HG03460 (cell line): ENCODE data around the gene CAMTA1.

Experiments used
- ATAC-seq: cut with Tn5 transposase; IDR thresholded peaks from one replicate; pipeline ENCODE4 v1.9.1; 2021; ENCODE audit not compliant: unreplicated experiment

CAMTA1 gene

DNA sequence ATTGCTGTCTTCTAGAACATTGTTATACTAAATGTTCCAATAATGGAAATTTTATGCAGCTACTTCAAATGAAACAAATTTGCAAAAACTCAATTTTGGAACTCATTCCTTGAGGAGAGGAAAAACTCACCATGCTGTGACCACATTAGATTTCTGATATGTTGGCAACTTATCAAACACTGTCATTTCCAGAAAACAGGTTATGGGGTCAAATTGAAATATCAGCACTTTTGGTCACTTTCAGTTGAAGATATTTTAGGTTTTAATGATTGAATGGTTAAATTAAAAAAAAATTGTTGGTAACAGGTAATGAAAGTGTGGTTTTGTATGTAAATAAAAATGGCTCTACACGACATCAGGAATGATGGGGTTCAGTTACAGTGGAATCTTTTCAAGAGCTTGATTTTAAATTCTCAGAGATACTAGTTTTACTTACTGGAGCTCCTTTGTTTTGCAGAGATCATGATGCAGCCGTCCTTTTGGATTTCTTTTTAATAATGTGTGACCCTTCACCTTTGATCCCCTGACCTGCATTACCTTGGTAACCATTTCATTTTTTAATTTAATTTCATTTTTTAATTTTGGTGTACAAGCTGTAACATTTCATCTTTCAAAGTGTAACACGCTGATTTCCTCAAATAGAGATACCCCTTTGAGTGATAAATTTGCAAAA is 86.2 kb downstream of the CAMTA1 start:
- ATAC-seq: no peak

DNA sequence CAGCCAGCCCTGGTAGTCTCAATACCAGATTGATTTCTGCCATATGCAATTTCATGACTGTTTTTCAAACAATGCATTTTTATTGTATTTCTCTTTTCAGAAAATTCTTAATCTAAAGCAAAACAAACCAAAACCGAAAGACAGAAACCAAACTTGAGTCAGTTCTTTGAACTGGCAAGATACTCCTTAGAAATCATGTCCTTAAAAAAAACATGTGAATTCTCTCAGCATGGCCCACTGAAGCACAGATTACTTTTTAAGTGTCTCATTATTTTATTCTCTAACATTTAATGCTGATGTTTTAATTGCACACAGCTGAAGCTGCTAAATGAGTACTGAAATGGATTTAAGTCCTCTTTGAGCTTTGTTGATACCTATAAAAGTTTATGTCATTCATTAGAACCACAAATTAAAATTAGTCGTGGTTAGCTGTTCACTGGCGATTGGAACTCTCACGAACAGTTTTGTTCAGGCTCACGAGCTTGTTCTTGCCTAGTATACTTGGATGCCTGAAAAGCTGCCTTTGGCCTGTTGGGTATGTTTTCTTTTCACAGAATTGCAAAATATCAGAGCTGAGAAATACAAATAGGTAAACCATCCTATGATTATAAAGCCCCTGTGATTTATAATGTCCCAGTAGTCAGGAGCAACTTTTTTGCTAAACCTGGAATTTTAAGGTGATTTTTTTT is 87.5 kb downstream of the CAMTA1 start:
- no peak for ATAC-seq

GRCh38 chr1:6873298-6874015 is 88.2 kb downstream of the CAMTA1 start:
- ATAC-seq: no peak

- no peak for ATAC-seq
These were observed 89.0 kb downstream of the CAMTA1 start for GRCh38 chr1:6874298-6874697.

DNA sequence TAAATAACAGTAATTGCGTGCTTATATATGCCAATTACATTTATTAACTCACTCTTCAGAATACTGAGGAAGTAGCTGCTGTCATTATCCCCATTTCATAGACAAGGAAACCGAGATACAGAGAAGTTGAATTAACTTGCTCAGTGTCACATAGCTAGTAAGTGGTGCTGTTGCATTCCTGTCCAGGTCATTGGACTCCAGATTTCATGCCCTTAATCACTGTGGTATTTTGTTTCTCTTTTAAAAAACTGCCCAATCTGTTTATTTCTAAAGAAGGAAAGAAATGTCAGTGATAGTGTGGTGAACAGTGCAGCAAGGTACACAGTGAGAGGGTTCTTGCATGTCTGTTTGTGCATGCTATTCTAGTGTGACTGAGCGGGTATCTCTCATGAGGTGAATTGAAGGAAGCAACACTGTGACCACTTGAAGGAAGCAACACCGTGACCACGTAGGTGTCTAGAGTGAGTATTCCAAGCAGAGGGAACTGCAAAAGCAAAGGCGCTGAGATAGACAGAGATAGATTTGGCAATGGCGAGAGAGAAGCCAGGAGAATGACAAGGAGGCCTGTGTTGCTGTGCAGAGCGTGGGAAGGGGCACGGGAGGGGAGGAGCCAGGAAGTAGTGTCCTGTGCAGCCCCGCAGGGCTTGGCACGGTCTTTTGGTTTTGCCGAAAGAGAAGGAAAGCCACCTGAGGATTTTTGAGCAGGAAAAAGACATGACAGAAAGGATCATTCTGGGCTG is 95.9 kb downstream of the CAMTA1 start:
- ATAC-seq: no peak

GRCh38 chr1:6882414-6882813 is 97.2 kb downstream of the CAMTA1 start:
- no peak for ATAC-seq

- no peak for ATAC-seq
These were observed 99.4 kb downstream of the CAMTA1 start for GRCh38 chr1:6884652-6885153.

- no peak for ATAC-seq
These were observed 100.2 kb downstream of the CAMTA1 start for GRCh38 chr1:6885426-6885825.

DNA sequence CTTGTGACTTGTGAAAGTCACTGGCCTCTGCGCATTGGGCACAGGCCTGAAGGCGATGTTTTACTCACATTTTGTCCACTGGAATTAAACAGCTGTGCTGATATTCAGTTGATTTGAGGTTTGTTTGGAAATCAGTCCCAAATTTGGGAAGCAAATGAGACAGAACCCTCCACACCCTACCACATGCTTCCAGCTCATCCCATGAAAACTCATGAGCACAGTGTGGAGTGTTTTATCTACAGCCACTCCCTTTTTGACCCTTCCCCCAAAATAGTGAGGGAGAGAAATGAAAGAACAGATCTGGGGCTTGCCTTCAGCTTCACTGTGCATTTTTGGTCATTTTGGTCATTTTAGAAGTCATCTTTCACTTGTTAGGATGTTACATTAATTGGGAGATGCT is 101.3 kb downstream of the CAMTA1 start:
- no peak for ATAC-seq

GRCh38 chr1:6888268-6888667 is 103.0 kb downstream of the CAMTA1 start:
- ATAC-seq: no peak

GRCh38 chr1:6888870-6889269 is 103.6 kb downstream of the CAMTA1 start:
- no peak for ATAC-seq

- no peak for ATAC-seq
These were observed 104.7 kb downstream of the CAMTA1 start for GRCh38 chr1:6889875-6890480.

DNA sequence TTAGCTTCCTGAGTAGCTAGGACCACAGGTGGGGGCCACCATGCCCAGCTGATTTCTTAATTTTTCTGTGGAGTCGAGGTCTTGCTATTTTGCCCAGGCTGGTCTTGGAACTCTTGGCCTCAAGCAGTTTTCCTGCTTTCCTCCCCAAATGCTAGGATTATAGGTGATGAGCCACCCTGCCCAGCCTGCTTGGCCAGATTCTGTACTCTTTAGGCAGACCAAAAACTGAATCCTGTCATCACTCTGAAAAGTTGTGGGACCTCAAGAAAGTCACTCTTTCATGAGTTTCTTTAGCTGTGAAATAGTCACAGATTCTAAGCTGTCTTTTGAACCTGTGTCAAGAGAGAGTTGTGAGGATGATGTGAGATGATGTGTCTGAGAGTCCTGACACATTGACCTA is 105.4 kb downstream of the CAMTA1 start:
- ATAC-seq: no peak

GRCh38 chr1:6891781-6892579 is 106.7 kb downstream of the CAMTA1 start:
- ATAC-seq: no peak

DNA sequence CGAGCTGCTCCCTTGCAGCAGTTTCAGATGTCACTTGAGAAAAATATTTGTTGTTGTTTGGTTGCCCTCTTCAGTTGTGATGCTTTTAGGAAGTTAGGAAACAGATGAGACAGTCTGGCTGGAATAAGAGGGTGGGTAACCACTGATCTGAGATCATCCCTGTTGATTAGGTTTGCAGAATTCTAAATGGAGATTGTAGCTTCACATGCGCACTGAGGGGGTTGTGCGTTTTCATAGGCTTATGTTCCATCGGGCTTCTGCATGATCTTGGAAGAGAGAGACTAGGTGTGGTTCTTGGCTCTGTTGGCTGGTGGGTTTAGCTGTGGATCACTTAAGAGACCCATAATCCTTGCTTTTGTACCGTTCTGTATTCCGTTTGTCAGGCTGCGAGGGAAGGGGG is 108.1 kb downstream of the CAMTA1 start:
- no peak for ATAC-seq

DNA sequence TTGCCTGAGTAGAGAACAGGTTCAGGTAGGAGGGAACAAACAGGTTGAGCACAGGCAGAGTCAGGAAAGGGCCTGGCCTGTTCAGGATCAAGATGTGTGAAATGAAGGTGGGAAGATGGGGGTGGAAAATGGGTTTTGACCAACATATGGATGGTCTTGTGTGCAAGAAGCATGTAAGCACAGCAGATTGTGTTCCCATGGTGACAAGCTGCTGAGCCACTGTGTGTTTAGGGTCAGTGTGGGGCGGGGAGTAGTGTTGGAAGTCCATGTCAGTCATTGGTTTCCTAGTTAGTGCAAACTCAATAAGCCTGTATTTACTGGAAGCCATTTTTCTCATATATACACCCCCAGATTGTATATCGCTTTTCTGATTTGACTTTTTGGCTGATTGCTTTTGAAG is 111.9 kb downstream of the CAMTA1 start:
- ATAC-seq: no peak

DNA sequence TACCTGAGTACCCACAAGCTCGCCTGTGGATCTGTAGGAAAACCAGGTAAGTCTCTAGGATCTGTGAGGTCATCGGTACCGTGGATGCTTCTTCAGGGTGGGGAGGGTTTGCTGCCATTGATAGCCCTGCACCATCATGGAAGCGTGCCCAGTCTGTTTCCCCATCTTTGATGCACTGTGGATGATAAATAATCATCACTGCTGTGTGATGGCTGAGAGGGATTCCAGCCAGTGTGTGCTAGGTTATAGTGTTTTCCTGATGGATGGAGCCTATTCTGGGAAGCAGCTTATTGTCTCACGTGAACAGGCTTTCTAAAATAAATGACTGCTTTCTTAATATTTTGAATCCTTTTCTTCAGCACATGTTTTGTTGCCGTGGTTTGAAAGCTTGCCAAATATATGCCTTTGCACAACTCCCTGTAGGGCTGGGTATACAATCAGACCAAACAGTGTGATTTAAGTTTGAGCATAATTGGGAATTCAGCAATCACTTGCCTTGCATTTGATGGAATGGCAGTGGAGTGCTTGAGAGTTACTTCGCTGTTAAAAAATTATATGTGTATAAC is 113.8 kb downstream of the CAMTA1 start:
- ATAC-seq: no peak

- no peak for ATAC-seq
These were observed 114.4 kb downstream of the CAMTA1 start for GRCh38 chr1:6899621-6900020.

GRCh38 chr1:6902153-6902552 is 116.9 kb downstream of the CAMTA1 start:
- no peak for ATAC-seq
